ENCODE results near the gene TMEM204. TPM values are rescaled to one million over a fixed set of nuclear protein-coding genes. Genes with fewer than 3 reads are reported as not detected.

The TMEM204 gene
- polyA plus RNA-seq, 2 of the 4 experiments (the other 2 are of a cell fraction): not detected

- H3K27ac ChIP-seq: no peak overlapping the region
- ATAC-seq: no peak
- no peaks in the 10 kb centered on the region for H3K9me3 ChIP-seq
- DNase-seq (ENCODE audit: low read depth in 1 of 2, low spot score in 1 of 2): no peak
- peaks cover 3% of the 10 kb centered on the region; the same call in 1 of the 3 replicates for H3K4me1 ChIP-seq
- TF ChIP-seq ZFP36 (IDR thresholded peaks at IDR 0.05; ENCODE audit: borderline replicate concordance, partially characterized antibody) (no peak), RFX5 (IDR thresholded peaks at IDR 0.05) (no peak), JUNB (IDR thresholded peaks at IDR 0.05) (no peak), PHF8 (IDR thresholded peaks at IDR 0.05; ENCODE audit: borderline replicate concordance, low read depth) (no peak)
- WGBS (ENCODE audit: missing lambda C conversion rate): 87% methylated on average over 8 of the region's 8 CpGs
- CTCF ChIA-PET: no interaction called here
- no peak overlapping the region for H3K4me2 ChIP-seq
- H3K4me3 ChIP-seq: no peak overlapping the region
- POLR2A ChIA-PET: no interaction called here
- FAIRE-seq: no peak
Measured at GRCh38 chr16:1540556-1540855, 7.0 kb downstream of the TMEM204 start.

GRCh38 chr16:1541293-1542165, 8.1 kb downstream of the TMEM204 start:
- DNase-seq (ENCODE audit: low read depth in 1 of 2, low spot score in 1 of 2) (no peak), FAIRE-seq (no peak), ATAC-seq (no peak)
- no peaks in the 10 kb centered on the region for H3K9me3 ChIP-seq
- peaks cover 3% of the 10 kb centered on the region; the same call in 1 of the 3 replicates for H3K4me1 ChIP-seq
- no peak overlapping the region for H3K27ac ChIP-seq
- no peak overlapping the region for H3K4me2 ChIP-seq
- POLR2A ChIA-PET: no interaction called here
- 91% methylated on average over 25 of the region's 41 CpGs for WGBS (ENCODE audit: missing lambda C conversion rate)
- no peak for TF ChIP-seq CBX8 (IDR thresholded peaks at IDR 0.05)
- H3K4me3 ChIP-seq: no peak overlapping the region
- CTCF ChIA-PET: interaction anchor here (1.2 kb wide), 1 partner anchor 9 kb away, joined by 3 read pairs; no protein-coding TSS in a partner anchor

- Histone ChIP-seq H3K4me1 (peaks cover 3% of the 10 kb centered on the region; the same call in 1 of the 3 replicates), H3K9me3 (no peaks in the 10 kb centered on the region), H3K4me2 (no peak overlapping the region), H3K4me3 (no peak overlapping the region), H3K27ac (no peak overlapping the region)
- TF ChIP-seq JUN (IDR thresholded peaks at IDR 0.05) (no peak), FOSL2 (IDR thresholded peaks at IDR 0.05) (no peak), FOSL2 (CRISPR knock-in tag; IDR thresholded peaks at IDR 0.05) (no peak), JUNB (IDR thresholded peaks at IDR 0.05) (no peak), SMC3 (IDR thresholded peaks at IDR 0.05) (no peak), CTCF (IDR thresholded peaks at IDR 0.05) (no peak), PBX3 (IDR thresholded peaks at IDR 0.05) (no peak), ZC3H11A (IDR thresholded peaks at IDR 0.05) (no peak), GATA3 (IDR thresholded peaks at IDR 0.05; ENCODE audit: borderline replicate concordance) (no peak), SREBF2 (IDR thresholded peaks at IDR 0.05) (no peak), ATOH8 (CRISPR knock-in tag; IDR thresholded peaks at IDR 0.05; ENCODE audit: low read depth) (no peak), CHD2 (IDR thresholded peaks at IDR 0.05; ENCODE audit: low read length, partially characterized antibody) (no peak), BCL3 (IDR thresholded peaks at IDR 0.05) (no peak), MAFK (IDR thresholded peaks at IDR 0.05; ENCODE audit: partially characterized antibody) (no peak), MAZ (IDR thresholded peaks at IDR 0.05; ENCODE audit: borderline replicate concordance, low read depth, low read length) (no peak), EHMT2 (IDR thresholded peaks at IDR 0.05; ENCODE audit: low read depth) (no peak), BHLHE40 (IDR thresholded peaks at IDR 0.05; ENCODE audit: low read depth, low read length) (no peak), ZSCAN20 (CRISPR knock-in tag; IDR thresholded peaks at IDR 0.05) (no peak), NFE2L2 (conservative IDR thresholded peaks at IDR 0.05; ENCODE audit: low read length) (no peak), TFCP2L1 (CRISPR knock-in tag; IDR thresholded peaks at IDR 0.05) (no peak), RARB (CRISPR knock-in tag; IDR thresholded peaks at IDR 0.05) (no peak)
- 67% methylated on average over 2 of the region's 2 CpGs for WGBS (ENCODE audit: missing lambda C conversion rate)
- ChIA-PET CTCF (no interaction called here), POLR2A (no interaction called here)
- DNase-seq (ENCODE audit: low read depth in 1 of 2, low spot score in 1 of 2): no peak
- ATAC-seq: no peak
- no peak for FAIRE-seq
Measured at GRCh38 chr16:1542166-1542500, 8.7 kb downstream of the TMEM204 start.
